ENCODE measurements around the gene KIF13A.
"Not testable (repeated sequence)": the region's sequence is repeated elsewhere in the genome, so short reads cannot be mapped to it uniquely, and the experiment has no call there.

KIF13A gene

DNA sequence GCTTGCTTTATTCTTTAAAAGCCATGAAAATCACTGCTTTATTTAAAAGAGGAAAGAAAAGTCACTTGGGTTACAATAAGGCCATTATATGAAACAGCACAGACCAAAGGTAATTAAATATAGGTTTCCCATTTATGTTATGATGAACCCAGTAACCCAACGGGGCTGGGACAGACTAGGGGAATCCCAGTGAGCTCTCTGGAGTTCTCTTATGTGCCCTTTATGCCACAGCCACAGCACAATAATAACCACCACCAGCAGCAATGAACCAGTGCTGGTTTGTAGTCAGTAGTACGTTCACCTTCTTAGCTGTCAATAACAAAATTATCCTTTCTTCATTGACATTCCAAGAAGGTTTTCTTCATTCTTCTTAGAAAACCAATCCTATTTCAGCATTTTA, 87.4 kb downstream of the KIF13A start:
- DNase-seq (ENCODE audit: low spot score), result no peak

DNA sequence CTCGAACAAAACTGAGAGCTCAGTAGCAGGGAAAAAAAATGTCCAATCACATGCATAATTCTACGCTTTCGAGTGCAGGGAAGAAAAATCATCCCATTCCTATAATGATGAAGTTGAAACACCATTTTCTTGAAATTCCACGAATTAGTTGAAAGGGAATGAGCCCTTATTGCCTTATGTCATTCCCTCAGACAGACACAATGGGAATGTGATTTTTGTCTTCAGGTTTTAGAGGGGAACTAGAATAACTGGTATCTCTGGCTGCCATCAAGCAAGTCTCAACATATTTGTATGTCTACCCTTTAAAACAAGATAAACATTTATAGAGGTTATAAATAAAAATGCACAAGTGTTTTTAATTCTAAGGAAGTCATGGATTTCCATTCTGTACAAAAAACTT, 87.9 kb downstream of the KIF13A start:
- DNase-seq (ENCODE audit: low spot score), result no peak

DNA sequence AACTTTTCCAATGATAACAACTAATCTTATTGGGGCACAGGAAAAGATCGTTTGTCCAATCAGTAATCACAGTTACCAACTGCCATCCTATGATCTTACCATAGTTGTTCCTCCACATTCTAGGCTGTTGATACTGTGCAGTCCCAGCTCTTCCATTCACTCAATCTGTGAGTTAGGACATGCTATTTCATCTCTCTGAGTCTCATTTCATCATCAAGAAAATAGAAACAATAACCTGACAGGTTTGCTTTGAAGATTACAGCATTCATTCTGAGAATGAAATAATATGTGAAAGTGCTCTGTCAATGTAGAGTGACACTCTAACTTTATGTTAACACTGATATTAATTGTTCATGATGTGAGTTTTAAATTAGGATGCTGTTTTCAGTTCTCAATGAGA, 89.8 kb downstream of the KIF13A start:
- DNase-seq (ENCODE audit: low spot score), result no peak

GRCh38 chr6:17894905-17895304, 92.5 kb downstream of the KIF13A start:
- no peak for DNase-seq (ENCODE audit: low spot score)

GRCh38 chr6:17894191-17894590, 93.2 kb downstream of the KIF13A start:
- DNase-seq (ENCODE audit: low spot score), result no peak

GRCh38 chr6:17892097-17892686, 95.2 kb downstream of the KIF13A start:
- DNase-seq (ENCODE audit: low spot score), result no peak

GRCh38 chr6:17890309-17890708, 97.1 kb downstream of the KIF13A start:
- no peak for DNase-seq (ENCODE audit: low spot score)

DNA sequence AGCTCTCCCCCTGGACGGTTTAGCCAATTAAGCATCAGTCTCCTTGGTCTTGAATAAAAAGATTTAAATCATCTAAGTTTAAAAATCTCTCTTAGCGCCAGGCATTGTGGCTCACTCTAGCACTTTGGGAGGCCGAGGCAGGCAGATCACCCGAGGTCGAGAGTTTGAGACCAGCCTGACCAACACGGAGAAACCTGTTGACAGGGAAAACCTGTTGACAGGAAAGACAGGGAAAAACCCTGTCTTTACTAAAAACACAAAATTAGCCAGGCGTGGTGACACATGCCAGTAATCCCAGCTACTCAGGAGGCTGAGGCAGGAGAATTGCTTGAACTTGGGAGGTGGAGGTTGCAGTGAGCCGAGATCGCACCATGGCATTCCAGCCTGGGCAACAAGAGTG, 97.7 kb downstream of the KIF13A start:
- not testable (repeated sequence) for DNase-seq (ENCODE audit: low spot score)

DNA sequence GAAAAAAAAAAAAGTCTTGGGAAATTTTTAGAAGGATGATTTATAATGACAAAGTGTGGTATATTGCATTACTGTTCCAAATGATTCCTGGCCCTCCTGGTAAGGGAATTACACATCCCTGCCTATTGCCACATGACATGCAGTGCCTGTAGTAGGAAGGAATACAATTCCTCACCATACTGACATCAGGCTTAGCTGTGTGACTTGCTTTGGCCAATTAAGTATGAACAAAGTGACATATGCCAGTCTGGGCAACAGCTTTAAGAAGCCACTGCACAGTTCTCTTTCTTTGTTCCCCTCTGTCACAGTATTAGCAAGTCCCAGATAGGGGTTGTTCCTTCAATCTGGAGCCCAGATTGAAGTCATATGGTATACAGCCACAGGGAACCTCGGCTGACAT, 100.5 kb downstream of the KIF13A start:
- DNase-seq (ENCODE audit: low spot score), result no peak

DNA sequence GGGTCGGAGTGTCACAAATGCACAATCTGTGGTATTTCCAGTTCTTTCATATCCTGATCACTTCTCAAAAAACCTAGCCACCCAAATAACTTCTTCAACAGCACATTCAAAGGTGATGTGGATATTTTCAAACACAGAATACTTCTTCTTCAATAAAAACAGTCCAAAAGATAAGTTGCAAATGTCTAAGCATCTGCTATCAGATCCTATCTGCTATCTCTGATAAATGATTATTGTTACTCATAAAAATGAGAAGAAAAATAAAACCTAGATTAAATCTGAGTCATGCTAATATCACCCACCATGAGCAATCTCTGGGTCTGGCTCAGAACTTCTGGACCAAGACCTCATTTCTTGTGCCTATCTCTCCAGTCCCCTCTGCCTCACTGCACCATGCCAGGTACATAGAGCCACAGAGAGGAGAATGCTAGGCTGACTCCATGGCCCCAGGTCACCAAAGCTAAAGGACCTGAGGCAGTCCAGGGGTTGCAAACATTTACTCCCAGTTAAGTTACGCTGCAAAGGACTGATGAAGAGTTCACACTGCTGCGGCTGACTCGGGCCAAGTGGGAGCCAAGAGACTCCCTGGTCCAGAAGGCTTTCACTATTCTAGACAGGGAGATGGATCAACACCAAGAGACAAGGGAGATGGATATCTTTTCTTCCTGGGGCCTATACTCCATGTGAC, 101.4 kb downstream of the KIF13A start:
- no peak for DNase-seq (ENCODE audit: low spot score)

- no peak for DNase-seq (ENCODE audit: low spot score)
Observed at GRCh38 chr6:17884498-17885478, 102.6 kb downstream of the KIF13A start.

DNA sequence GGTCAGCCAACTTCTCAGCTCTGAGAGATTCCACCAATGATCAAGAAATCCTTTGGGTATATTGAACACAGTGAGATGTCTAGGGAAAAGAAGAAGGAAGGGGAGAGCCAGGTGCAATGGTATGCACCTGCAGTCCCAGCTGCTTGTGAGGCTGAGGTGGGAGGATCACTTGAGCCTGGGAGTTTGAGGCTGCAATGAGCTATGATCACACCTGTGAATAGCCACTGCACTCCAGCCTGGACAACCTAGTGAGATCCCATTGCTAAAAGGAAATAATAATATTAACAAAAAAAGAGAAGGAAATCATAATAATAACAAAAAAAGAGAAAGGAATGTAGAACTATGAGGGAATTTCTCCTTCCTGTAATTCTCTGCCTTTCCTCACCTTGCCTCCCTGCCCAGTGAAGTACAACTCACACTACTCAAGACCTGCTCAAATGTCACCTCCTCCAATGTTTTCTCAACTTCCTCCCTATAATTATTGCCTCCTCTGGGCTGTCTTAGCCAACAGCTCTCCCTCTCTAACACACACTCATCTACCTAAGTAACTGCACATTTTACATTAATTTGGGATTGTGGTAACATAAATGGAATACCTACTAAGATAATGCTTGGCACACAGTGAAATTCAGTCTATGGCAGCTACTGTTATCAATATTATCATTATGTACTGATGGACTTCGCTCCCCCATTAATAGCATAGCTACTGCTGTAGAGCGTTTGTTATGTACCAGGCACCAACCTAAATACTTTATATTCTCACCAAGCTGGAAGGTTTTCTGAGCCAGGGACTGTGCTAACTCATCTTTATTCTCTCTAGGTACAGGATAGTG, 103.6 kb downstream of the KIF13A start:
- DNase-seq (ENCODE audit: low spot score), result no peak

- DNase-seq (ENCODE audit: low spot score), result no peak
Observed at GRCh38 chr6:17881085-17881858, 106.2 kb downstream of the KIF13A start.

GRCh38 chr6:17879184-17879583, 108.3 kb downstream of the KIF13A start:
- DNase-seq (ENCODE audit: low spot score), result no peak

- DNase-seq (ENCODE audit: low spot score), result no peak
Observed at GRCh38 chr6:17878734-17879133, 108.7 kb downstream of the KIF13A start.

DNA sequence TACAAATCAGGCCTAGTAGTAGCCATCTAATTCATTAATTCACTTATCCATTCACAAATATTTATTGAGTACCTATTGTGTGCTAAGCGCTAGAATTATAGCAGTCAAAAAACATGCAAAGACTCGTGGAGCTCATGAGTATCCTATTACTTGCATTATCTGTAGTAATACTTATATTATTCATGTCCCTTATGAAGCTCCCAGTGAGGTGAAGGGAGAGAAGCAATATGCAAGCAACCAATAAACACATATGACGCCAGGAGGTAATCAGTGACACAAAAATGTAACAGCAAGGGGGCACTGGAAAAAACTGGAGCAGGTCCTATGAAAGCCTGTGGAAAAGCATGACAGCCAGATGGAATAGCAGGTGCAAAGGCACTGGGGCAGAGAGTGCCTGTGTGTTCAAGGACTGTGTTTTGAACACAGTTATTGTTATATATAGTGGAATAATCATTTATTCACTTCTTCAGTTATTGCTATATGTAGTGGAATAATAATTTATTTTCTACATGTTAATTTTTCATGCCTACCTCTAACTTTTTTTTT, 109.5 kb downstream of the KIF13A start:
- DNase-seq (ENCODE audit: low spot score), result no peak

- no peak for DNase-seq (ENCODE audit: low spot score)
Observed at GRCh38 chr6:17877196-17877894, 110.1 kb downstream of the KIF13A start.

DNA sequence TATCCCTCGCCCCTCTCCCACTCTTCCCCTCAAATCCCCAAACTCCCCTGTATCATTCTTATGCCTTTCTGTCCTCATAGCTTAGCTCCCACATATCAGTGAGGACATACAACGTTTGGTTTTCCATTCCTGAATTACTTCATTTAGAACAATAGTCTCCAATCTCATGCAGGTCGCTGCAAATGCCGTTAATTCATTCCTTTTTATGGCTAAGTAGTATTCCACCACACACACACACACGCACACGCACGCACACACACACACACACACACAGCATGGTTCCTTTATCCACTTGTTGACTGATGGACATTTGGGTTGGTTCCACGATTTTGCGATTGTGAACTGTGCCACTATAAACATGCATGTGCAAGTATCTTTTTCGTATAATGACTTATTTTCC, 112.7 kb downstream of the KIF13A start:
- no peak for DNase-seq (ENCODE audit: low spot score)

- DNase-seq (ENCODE audit: low spot score), result no peak
Observed at GRCh38 chr6:17872908-17873307, 114.5 kb downstream of the KIF13A start.

GRCh38 chr6:17871836-17872235, 115.6 kb downstream of the KIF13A start:
- DNase-seq (ENCODE audit: low spot score), result no peak
